Measurements from ENCODE around the gene DUSP19.

DNA sequence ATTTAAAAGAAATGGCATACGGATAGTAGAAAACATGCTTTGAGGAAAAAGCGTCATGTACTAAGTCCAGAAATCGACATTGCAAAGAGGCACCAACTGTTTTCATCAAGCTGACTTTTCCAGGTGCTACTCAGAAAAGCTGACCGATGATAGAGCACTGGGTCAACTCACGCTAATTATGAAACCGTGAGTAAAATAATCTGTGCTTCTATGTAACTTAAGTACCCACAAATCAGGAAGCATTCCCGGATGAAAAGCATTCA lies 45.3 kb downstream of the DUSP19 start:
- TF ChIP-seq POLR2A (IDR thresholded peaks at IDR 0.05; ENCODE audit: low read depth, low read length): no peak
- no peak for TF ChIP-seq TAF1 (IDR thresholded peaks at IDR 0.05; ENCODE audit: low read depth, low read length)
- TF ChIP-seq POLR2AphosphoS5 (IDR thresholded peaks at IDR 0.05; ENCODE audit: low read depth, low read length): no peak
- no peak for TF ChIP-seq SPI1 (IDR thresholded peaks at IDR 0.05; ENCODE audit: low read depth, low read length)

Data from GM12891 (cell line).